Stimulated activated CD8-positive, alpha-beta memory T cell treated with anti-CD3 and anti-CD28 coated beads, Interleukin-4, amount 100 ng/mL, for 1 hour (primary cell): ENCODE data around the gene LMOD2.

Experiments
- DNase-seq, 2 donors: peaks; one replicate each; pipeline ENCODE4 v3.0.0-alpha.2; 2020; ENCODE audit warnings: low read depth in 2 of 2, low spot score in 1 of 2

The LMOD2 gene

GRCh38 chr7:123639631-123640030, 16.0 kb upstream of the LMOD2 start:
- DNase-seq: no peak

- no peak for DNase-seq
Observed at GRCh38 chr7:123640583-123640982, 15.1 kb upstream of the LMOD2 start.

- no peak for DNase-seq
Observed at GRCh38 chr7:123641901-123642300, 13.8 kb upstream of the LMOD2 start.

- no peak for DNase-seq
Observed at GRCh38 chr7:123643495-123644441, 11.9 kb upstream of the LMOD2 start.

GRCh38 chr7:123645516-123645915, 10.2 kb upstream of the LMOD2 start:
- DNase-seq: no peak

- no peak for DNase-seq
Observed at GRCh38 chr7:123647106-123647730, 8.4 kb upstream of the LMOD2 start.

GRCh38 chr7:123649964-123650363, 5.7 kb upstream of the LMOD2 start:
- DNase-seq: no peak

- no peak for DNase-seq
Observed at GRCh38 chr7:123650595-123650994, 5.1 kb upstream of the LMOD2 start.

- DNase-seq: no peak
Observed at GRCh38 chr7:123652406-123652805, 3.3 kb upstream of the LMOD2 start.

GRCh38 chr7:123653162-123653561, 2.5 kb upstream of the LMOD2 start:
- DNase-seq: no peak

GRCh38 chr7:123656544-123657303, 1.1 kb downstream of the LMOD2 start:
- DNase-seq: no peak

GRCh38 chr7:123657304-123657685, 1.6 kb downstream of the LMOD2 start:
- DNase-seq: no peak

GRCh38 chr7:123658023-123658422, 2.4 kb downstream of the LMOD2 start:
- DNase-seq: no peak

- DNase-seq: no peak
Observed at GRCh38 chr7:123660514-123661354, 5.1 kb downstream of the LMOD2 start.

GRCh38 chr7:123661765-123662164, 6.1 kb downstream of the LMOD2 start:
- DNase-seq: no peak

- DNase-seq: no peak
Observed at GRCh38 chr7:123662293-123662692, 6.6 kb downstream of the LMOD2 start.

- no peak for DNase-seq
Observed at GRCh38 chr7:123662755-123663154, 7.1 kb downstream of the LMOD2 start.

GRCh38 chr7:123663200-123663599, 7.5 kb downstream of the LMOD2 start:
- DNase-seq: no peak

GRCh38 chr7:123665157-123665556, 9.5 kb downstream of the LMOD2 start:
- DNase-seq: no peak

- no peak for DNase-seq
Observed at GRCh38 chr7:123665896-123666295, 10.2 kb downstream of the LMOD2 start.

- no peak for DNase-seq
Observed at GRCh38 chr7:123666492-123666891, 10.8 kb downstream of the LMOD2 start.
